NCI-H146 treated with DMSO at 0.1 percent for 48 hours (cell line): Measurements from ENCODE around the gene IL1RAPL2.
"Not testable (repeated sequence)": the region's sequence is repeated elsewhere in the genome, so short reads cannot be mapped to it uniquely, and the experiment has no call there.

Experiments
- DNase-seq: peaks from one replicate; lab custom pipeline; 2025; ENCODE audit not compliant: unreplicated experiment; lab: John Stamatoyannopoulos, UW

Gene IL1RAPL2

GRCh38 chrX:104669063-104669462 lies 103.1 kb downstream of the IL1RAPL2 start:
- no peak for DNase-seq

GRCh38 chrX:104670051-104670450 lies 104.1 kb downstream of the IL1RAPL2 start:
- no peak for DNase-seq

- DNase-seq = not testable (repeated sequence)
These were observed 111.5 kb downstream of the IL1RAPL2 start for GRCh38 chrX:104677517-104677916.

DNA sequence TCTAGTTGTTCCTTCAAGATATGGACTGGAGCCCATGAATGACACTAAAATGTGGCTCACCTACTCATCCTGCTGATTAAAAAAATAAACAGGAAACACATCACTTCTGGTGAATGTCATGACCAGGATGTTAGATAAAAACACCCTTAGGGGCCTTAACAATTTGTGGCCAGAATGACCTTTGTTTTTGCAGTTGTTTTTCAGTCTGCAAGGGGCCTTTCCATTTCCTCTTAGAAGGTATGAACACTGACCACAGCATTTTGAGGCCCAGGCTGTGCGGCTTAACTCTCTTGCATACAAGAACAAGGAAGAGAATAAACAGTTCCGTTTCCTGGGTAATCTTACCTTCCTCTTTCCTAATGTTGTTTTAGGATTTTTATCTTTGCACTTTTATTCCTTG lies 113.2 kb downstream of the IL1RAPL2 start:
- DNase-seq = no peak

DNA sequence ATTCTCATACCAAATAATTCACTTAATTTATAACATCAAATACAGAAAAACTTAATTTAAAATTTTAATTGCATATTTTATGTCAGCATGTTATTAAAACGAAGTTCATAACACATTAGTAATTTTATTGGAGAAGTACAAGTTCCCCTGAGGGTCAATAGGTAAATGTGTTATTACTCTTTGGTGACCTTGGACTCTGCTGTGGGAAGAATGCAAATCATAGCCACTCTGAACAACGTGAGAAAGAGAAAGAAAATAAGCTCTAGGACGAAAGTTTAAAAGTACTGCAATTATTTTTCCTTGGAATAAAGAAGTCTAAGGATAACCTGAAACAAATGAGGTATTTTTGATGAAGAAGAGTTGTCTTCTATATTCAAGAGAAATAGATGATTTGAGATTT lies 115.2 kb downstream of the IL1RAPL2 start:
- DNase-seq = no peak

DNA sequence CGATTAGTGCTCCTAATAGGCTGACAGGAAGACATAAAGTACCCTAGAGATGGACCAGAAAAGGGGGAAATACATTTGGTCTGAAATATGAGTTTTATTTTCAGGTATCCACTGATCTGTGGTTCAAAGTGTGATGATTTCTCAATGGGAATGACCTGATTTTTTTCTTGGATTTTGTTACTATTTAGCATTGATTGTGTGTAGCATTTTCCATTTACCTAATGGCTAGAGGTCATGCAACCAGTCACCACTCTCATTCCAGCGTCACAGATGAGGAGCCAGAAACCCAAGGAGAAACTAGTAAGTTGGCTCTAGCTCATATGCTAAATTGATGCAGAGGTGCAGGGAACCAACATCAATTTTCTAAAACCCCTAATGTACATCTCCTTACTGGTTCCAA lies 118.1 kb downstream of the IL1RAPL2 start:
- DNase-seq = no peak

- no peak for DNase-seq
These were observed 129.6 kb downstream of the IL1RAPL2 start for GRCh38 chrX:104695593-104695992.

DNA sequence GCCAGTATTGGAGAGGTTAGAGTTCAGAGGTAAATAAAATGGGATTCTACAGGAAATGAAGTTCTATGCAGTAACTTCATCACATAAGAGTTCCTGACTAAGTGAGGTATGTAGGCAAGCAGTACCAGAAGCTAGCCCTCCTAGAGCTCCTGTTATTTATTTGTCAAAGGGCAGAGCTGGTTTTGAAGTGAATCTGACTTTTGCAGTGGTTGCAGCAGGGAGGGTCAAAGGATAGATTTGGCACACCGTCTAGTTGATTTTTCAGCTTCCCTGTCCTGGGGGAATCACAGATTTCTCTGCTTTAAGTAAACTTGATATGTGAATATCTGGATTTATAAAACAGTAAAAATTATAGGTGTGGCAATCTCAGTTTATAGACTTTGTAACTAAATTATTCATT lies 130.7 kb downstream of the IL1RAPL2 start:
- DNase-seq = no peak

DNA sequence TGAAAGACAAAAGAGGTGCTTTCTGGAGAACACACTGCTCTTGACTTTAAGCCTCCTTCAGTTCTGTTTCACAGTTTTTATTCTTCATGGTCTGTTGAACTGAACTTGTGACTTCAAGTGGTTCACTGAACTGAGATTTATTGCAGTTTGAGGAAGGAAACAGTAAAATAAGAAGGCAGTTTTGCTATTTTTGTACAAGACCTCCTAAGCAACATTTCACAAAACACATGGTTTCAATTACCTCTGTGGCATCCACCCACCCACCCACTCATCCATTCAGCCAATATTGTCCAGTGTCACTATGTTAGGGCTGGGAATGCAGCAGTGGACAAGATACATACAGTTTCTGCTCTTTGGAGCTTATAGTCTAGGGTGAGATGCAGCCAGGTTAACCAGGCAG lies 131.3 kb downstream of the IL1RAPL2 start:
- DNase-seq = no peak

DNA sequence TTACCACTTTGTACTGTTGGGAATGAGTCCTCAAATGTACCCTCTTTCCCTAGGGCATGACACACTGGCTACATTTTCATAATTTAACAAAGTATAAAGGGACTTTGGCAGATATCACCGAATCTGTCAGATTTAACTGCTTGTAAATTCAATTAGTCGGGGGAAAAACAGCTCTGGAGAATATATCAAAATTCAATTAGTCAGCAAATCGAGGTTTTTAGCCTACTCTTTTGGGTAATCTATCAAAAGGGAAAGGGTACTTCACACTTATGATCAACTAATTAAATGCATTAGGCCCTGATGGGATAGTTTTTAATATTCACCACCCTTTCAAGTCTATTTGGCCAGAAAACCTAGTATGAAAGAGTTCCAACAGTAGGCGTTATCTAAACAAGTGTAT lies 141.0 kb downstream of the IL1RAPL2 start:
- DNase-seq = no peak

GRCh38 chrX:104707572-104707971 lies 141.6 kb downstream of the IL1RAPL2 start:
- no peak for DNase-seq

GRCh38 chrX:104712515-104712914 lies 146.5 kb downstream of the IL1RAPL2 start:
- no peak for DNase-seq

DNA sequence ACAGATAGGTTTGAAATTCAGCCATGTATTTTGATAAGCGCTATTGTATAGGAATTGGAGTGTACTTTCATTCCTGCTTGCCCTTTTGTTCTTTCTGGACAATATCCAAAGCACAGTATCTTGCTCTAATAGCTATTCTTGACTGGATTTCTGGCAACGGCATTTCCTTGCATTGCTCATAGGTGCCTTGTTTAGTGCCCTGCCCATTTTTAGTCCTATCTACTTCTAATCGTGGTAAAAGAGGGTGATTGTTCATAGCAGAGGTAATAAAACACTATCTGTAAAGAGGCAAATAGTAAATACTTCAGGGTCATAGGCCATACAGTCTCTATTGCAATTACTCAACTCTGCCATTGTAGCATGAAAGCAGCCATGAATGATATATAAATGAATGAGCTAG lies 155.9 kb downstream of the IL1RAPL2 start:
- DNase-seq = no peak

GRCh38 chrX:104728456-104728855 lies 162.5 kb downstream of the IL1RAPL2 start:
- no peak for DNase-seq

GRCh38 chrX:104742355-104742754 lies 176.4 kb downstream of the IL1RAPL2 start:
- DNase-seq = no peak

- no peak for DNase-seq
These were observed 179.2 kb downstream of the IL1RAPL2 start for GRCh38 chrX:104745152-104745551.

DNA sequence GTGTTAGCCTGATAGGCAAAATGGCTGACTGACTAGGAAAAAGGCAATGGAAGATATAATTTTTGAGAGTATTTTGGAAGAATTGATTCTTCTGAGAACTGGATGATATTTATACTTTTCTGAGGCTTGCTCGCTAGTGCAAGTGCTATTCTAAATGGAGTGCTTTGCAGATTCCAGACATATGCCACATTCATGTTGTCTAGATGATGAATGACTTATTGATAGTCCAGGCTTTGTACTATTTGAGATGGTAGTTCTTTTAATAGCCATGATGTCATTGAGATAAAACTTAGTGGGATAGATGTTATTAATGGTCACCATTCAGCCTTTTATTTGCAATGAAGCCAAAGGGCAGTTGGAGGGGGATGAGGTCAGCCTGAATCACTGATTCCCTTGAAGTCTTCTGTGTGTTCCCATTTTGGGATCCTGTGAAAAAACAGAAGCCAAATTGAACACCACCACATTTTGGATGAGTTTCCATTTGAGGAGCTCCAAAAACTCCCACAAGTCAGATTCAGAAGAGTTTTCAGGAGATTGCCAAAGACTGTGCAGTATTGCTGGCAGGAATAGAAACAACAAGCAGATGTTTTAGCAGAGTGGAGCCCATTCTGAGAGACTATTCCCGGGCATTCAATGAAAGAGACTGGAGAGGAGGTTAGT lies 184.1 kb downstream of the IL1RAPL2 start:
- no peak for DNase-seq

- DNase-seq = no peak
These were observed 196.6 kb downstream of the IL1RAPL2 start for GRCh38 chrX:104762641-104763040.

- DNase-seq = no peak
These were observed 223.8 kb downstream of the IL1RAPL2 start for GRCh38 chrX:104789784-104790183.

DNA sequence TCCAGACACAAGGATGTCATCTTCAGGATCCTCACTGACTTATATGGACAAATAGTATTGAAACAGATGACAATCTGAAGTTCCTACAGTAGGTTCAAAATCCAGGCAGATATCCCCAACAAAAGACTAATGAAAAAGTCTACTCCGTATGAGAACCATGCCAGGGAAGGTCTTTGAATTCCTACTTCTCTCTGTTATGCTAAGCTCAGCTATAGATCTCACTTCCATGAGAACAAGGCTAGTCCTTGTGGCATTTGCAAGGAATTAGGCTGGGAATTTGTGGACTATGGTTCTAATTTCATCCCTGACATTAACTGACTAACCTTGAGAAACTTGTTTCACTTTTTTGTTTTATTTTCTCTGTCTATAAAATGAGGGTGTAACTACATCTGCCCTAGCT lies 229.8 kb downstream of the IL1RAPL2 start:
- no peak for DNase-seq

DNA sequence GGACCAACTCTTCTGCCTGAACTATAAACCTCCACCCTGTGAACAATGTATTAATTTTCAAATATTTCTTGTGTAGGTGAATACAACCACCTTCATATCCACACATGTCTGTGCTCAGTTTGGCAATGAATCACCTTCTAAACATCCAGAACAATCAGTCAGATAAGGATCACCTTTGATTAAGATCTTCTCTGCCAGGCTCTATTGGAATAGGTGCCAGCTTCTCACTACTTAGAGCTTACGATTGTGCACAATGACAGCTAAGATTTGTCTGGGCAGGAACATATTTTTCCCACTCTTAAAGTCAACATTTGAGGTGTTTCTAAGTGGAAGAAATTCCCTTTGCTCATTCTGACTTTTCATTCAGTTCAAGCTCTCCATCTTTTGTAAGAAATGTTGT lies 237.2 kb downstream of the IL1RAPL2 start:
- DNase-seq = no peak

- DNase-seq = no peak
These were observed 240.3 kb downstream of the IL1RAPL2 start for GRCh38 chrX:104806346-104806745.

- no peak for DNase-seq
These were observed 267.4 kb downstream of the IL1RAPL2 start for GRCh38 chrX:104833401-104833800.
